Activated gamma-delta T cell treated with Interleukin-2 at 50 U/mL for 16 hours (primary cell): ENCODE data around the gene MYCN.

Source experiments
- DNase-seq: peaks from one replicate; pipeline ENCODE4 v3.0.0-alpha.2; 2020

Gene MYCN

DNA sequence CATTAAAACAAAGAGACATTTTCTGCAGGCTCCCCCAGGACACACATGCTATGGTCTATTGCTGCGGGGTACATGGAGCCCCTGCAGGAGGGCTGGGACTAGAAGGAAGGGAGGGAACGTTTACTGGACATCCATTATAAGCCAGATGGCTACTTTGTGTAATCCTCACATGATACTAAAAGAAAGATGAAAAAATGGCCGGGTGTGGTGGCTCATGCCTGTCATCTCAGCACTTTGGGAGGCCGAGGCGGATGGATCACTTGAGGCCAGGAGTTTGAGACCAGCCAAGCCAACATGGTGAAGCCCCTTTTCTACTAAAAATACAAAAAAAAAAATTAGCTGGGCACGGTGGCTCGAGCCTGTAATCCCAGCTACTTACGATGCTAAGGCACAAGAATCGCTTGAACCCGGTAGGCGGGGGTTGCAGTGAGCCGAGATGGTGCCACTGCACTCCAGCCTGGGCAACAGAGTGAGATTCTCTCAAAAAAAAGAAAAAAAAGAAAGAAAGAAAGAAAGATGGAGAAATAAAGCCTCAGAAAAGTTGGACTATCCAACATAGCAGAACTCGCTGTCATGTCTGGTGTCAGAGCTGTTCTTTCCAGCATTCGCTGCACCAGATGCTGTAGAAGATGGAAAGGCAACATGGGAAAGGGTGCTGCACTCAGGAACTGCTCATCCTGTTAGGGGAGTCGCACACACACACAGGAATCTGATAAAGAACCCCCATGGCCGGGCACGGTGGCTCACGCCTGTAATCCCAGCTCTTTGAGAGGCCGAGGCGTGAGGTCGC, 7.8 kb upstream of the MYCN start:
- no peak for DNase-seq

DNA sequence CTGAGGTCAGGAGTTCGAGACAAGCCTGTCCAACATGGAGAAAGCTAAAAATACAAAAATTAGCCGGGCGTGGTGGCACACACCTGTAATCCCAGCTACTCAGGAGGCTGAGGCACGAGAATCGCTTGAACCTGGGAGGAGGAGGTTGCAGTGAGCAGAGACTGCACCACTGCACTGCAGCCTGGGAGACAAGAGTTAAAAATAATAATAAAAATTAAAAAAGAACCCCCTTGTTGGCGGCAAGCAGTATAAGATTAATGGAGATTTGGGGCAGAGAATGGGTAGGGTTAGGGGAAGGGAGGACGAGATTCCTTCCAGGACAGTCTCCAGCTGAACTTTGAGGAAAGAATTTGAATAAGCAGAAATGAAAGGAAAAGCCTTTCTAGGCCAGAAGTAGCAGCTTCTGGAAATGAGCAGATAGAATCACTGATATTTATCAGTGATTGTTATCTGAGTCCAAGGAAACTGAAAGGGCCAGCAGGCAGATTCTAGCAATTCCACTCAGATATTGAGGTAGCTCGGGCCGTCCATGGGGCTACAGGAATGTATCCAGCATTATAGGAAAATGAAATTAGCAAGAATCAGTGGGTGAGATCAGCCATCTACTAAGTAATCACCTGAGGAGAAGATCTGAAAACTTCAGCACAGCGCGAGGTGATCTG, 7.0 kb upstream of the MYCN start:
- DNase-seq: no peak

DNA sequence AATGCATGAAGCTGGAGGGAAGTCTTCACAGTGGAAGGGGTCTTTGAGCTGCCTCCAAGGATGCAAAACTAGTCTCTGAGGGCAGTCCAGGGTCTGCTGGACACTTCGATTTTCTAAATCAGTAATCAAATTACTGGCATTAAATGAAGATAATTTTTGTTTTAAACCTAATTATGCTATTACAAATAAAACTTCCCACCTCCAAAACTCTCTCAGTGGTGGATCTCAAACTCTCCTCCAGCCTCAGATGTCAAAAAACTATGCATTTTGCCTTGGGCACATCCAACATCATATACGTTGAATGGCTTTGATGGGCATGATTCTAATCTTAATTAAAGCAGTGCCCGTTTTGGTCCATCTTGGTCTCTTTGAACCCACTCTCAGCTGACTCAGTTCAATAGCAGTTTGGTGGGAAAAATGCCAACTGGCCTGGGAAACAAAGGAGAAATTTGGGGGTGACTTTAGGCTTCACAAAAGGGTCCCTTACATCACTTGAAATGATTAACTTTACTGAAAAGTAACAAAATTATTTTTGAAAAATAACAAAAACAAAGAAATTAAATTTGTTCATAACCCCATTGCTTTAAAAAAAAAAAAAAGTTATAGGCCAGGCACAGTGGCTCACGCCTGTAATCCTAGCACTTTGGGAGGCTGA, 5.9 kb upstream of the MYCN start:
- DNase-seq: no peak

DNA sequence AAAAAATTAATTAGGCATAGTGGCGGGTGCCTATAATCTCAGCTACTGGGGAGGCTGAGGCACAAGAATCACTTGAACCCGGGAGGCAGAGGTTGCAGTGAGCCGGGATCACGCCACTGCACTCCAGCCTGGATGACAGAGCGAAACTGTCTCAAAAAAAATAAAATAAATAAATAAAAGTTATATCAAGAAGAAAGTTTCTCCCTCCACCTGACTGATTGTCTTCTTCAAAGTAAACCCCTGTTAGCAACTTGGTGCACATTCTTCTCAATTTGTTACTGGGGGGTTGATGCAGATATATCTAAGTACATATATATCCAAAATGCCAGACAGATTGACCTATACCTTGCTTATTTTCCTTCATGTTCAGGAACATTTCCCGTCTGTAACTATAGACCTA, 5.2 kb upstream of the MYCN start:
- DNase-seq: no peak

DNA sequence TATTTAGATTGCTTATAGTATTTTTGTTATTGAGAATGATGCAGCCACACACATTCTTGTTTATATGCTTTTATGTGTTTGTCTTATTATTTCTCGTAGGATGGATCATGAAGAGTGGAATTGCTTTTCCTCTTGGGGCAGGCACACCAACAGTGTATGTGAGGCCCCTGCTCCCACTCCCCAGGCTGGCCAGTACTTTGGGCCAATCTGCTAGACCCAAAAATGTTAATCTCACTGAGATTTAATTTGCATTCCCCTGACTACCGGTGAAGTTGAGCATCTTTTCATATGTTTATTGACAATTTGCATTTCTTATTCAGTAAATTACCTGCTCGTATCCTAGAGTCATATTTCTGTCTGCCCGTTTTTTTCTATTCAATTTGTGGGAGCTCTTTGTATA, 4.7 kb upstream of the MYCN start:
- no peak for DNase-seq

DNA sequence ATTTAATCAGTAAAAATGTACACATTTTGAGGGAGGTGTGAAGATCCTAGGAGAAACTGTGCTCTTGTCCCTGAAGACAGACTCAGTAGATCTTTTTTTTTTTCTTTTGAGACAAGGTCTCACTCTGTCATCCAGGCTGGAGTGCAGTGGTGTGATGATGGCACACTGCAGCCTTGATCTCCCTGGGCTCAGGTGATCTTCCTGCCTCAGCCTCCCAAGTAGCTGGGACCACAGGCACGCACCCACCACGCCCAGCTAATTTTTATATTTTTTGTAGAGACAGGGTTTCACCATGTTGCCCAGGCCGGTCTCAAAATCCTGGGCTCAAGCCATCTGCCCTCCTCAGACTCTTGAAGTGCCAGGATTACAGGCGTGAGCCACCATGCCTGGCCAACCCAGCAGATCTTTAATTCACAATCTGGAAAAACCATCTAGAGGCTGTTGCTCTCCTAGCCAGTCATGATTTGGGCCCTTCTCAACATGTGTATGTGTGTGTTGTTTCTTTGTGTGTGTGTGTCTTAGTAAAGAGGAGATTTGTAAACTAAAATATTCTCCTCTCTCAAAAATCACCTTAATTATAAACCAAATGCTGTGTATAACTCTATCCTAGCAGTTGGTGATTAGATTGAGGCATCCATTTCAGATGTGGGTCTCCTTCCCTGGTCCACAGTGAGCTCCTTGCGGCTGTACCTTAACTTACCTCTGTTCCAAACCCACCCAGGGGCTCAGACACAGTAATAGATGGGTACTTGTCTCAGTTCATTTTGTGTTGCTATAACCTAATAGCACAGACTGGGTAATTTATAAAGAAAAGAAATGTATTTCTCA, 3.9 kb upstream of the MYCN start:
- no peak for DNase-seq

DNA sequence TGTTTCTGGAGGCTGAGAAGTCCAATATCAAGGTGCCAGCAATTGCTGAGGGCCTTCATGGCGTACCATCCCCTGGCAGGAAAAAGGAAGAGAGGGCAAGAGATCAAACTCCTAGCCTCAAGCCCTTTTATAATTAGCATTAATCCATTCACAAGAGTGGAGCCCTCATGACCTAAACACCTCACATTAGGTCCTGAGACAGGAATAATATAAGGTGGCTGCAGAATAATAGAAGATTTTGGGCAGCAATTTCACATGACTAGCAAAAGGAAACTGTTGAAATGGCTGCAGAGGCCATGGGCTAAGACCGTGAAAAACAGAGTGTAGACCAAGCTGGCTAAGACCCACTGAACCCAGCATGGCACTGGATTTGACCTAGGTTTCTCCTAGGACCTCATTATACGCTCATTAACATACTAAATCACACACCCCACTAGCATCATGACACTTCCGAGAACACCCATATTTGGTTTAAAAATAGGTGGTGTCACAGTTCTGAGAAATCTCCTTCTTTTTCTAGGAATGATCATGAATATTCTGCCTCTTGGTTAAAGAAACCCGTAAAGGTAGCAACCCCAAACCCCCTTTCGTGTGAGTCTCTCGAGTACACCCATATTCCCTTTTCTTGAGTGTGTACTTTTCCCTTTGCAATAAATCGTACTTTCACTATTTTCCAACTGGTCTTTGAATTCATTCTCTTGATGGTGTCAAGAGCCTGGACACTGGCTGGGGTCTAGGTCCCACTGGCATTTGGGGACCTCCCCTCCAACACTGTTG, 3.1 kb upstream of the MYCN start:
- DNase-seq: no peak

DNA sequence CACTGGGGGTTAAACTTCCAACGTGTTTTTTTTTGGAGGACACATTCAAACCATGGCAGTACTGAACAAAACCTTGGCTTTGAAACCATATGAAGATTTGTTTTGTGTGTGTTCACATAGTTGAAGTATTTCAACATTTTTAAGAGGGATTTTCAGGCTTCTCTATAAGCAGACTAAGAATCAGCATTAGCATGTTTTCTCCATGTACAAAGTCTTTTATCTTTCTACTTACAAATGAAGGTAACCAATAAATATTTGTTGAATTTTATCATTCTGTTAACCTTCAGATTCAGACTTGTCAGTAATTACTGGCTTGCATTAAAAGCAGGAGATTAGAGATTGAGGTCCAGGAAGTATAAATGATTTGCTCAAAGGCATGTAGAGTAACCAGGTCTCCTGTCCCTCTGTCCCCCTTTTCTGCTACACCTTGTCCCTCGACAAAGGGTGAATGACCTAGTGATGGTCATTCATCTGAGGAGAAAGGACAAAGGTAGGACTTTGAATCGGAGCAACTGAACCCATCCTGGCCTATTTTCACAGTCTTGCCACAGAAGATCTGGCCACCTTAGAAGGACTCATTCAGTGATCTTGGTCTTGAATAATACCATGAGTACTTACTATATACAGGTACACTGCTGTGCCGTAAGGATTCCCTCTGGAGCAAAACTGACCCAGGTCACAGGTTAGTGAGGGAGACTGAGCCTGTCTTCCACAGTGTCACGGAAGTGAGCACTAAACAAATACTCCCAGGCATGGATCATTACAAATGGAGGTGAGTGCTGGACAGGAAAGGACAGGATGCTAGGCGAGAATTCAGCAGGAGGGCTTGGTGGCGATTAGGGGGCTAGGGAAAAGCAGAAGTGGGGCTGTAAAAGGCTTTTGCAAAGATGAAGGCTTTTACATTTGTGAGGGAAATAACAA, 2.2 kb upstream of the MYCN start:
- DNase-seq: no peak

DNA sequence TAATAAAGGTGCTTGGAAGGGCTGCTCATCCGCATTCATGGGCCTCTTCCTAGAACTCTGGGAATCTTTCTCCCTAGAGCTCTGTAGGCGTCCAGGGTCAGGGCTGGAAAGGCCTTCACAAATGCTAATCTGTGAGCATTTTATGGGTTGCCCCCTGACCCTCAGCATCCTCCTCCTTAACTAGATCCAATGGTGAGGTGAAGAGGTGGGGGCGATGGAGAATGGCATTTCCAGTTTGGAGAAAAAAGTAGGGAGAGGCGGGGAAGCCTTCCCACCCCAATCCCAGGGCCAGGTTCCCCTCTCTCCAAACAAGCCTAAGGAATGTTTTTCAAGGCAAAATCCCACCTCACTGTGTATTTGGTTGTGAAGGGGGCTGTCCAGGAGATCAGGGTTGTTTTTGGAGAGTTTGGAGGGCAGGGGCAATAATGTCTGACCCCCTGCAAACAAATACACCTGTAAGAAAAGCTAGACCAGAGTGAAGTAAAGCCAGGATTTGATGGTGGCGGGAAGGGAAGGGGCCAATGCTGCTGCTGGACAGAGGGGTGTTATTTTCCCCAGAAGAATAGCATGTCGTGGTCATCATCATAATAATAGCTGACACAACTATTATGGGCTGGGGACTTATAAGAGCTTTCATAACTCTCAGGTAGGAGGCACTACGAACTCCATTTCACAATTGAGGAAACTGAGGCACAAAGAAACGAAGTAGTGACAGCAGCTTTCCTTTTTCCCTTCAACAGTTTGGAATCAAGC, 1.4 kb upstream of the MYCN start:
- no peak for DNase-seq

DNA sequence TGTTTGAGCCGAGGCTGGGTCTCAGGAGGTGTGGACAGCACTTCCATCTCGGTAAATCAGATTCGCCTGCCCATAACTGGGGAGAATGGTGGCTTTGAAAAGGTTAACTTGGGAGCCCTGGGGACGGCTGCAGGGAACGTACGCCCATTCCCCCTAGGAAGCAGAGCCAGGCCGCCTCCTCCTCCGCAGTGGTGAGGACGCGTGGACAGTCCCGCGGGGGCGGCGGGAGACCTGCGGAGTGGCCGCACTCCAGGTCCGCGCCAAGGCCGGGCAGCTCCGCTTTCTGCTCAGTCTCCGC, 845 bp upstream of the MYCN start:
- no peak for DNase-seq

DNA sequence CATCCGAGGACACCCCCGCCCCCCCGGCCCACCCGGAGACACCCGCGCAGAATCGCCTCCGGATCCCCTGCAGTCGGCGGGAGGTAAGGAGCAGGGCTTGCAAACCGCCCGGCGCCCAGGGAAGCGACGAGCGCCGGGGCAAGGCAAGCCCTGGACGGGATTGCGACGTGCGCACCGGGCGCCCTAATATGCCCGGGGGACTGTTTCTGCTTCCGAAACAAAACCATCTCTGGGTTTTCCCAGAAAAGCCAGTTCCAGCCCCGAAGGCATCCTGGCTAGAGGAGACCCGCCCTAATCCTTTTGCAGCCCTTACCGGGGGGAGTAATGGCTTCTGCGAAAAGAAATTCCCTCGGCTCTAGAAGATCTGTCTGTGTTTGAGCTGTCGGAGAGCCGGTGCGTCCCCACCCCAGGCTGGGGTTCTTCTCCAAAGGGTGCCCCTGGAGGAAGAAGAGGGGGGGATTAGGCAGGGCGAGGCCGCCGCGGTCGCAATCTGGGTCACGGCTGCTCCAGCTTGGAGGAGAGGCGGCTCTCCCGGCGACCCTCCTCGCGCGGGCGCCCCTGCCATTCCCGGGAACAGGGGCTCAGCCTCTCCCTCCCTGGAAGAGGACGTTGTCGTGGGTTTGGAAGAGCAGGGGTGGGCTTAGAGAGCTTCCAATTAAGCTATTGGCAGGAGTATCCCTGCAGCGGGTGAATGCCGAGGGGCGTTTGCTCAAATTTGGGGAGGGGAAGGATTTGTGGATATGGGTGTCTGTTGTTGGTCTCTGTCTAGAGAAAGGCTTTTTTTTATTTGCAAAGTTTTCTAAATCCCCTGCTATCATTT, 521 bp downstream of the MYCN start:
- DNase-seq: no peak

DNA sequence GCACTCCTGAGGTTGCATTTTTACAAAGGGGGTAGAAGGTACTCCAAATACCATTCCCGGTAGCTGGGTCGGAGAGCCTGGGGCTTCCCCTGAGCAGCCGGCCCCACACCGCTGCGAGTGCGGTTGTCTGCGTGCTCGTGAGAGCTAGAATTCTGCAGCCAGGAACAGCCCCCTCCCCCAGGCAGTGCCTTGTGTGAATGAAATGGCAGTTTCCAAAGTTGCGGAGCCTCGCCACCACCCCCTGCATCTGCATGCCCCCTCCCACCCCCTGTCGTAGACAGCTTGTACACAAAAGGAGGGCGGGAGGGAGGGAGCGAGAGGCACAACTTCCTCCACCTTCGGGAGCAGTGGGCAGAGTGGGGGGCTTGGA, 1.1 kb downstream of the MYCN start:
- DNase-seq: no peak

DNA sequence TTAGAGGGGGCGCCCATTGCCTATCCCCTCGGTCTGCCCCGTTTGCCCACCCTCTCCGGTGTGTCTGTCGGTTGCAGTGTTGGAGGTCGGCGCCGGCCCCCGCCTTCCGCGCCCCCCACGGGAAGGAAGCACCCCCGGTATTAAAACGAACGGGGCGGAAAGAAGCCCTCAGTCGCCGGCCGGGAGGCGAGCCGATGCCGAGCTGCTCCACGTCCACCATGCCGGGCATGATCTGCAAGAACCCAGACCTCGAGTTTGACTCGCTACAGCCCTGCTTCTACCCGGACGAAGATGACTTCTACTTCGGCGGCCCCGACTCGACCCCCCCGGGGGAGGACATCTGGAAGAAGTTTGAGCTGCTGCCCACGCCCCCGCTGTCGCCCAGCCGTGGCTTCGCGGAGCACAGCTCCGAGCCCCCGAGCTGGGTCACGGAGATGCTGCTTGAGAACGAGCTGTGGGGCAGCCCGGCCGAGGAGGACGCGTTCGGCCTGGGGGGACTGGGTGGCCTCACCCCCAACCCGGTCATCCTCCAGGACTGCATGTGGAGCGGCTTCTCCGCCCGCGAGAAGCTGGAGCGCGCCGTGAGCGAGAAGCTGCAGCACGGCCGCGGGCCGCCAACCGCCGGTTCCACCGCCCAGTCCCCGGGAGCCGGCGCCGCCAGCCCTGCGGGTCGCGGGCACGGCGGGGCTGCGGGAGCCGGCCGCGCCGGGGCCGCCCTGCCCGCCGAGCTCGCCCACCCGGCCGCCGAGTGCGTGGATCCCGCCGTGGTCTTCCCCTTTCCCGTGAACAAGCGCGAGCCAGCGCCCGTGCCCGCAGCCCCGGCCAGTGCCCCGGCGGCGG, 1.7 kb downstream of the MYCN start:
- no peak for DNase-seq

DNA sequence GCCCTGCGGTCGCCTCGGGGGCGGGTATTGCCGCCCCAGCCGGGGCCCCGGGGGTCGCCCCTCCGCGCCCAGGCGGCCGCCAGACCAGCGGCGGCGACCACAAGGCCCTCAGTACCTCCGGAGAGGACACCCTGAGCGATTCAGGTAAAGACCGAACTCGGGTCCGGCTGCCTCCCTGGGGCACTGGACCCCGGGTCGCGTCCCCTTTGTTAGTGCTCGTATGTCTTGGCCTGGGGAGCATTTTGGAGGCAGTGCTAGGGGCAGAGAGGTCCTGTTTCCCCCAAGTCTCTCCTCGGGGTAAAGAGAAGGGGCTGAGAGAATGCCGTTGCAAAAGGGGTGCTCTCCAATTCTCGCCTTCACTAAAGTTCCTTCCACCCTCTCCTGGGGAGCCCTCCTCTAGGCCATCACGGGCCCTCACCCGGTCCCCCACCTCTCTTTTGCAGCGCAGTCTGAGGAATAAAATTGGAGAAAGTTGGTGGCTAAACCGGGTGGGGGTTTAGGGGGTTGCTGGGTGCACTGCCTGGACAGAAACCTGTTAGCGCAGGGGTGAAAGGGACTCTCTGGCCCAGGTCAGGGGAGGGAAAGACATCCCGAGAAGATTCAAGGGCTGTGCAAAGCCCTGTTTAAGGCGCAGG, 2.5 kb downstream of the MYCN start:
- no peak for DNase-seq

DNA sequence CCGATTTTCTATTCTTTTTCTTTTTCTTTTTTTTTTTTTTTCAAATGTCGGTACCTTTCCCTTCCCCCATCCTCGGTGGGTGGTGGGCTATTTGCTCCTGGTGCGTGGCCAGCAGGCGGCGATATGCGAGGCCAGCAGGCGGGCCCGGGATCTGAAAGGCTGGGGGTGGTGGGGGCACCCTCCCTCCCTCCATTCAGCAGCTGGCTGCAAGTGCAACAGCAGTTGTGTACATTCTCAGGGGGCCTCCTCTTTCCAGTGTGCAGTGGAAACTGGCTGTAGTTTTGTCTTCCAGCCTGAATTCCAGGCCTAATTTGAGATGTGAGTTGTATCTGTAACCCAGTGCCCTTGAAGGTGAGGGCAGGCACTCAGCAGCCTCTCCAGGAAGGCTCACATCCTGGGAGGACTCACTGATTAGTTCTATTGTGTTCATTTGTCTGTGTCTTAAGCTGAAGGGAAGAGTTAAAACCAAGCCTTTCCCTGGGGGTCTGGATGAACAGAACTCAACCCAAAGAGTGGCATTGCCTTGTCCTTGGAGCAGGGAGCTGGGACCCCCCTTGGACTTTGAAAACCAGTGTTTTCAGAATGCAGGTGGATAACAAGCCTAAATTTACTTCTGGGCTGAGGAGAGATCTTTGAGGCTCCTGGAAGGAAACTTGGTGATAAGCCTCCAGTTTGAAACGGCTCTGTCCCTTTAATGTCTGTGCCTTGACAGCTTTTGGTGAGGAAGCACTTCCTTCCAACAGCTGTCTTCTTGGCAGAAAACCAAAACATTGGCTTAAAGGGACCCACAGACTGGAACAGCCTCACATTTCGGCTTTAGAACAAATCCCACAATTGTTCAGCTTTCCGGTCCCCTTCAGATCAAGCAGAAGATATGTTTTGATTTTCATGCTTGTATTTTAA, 3.3 kb downstream of the MYCN start:
- no peak for DNase-seq

DNA sequence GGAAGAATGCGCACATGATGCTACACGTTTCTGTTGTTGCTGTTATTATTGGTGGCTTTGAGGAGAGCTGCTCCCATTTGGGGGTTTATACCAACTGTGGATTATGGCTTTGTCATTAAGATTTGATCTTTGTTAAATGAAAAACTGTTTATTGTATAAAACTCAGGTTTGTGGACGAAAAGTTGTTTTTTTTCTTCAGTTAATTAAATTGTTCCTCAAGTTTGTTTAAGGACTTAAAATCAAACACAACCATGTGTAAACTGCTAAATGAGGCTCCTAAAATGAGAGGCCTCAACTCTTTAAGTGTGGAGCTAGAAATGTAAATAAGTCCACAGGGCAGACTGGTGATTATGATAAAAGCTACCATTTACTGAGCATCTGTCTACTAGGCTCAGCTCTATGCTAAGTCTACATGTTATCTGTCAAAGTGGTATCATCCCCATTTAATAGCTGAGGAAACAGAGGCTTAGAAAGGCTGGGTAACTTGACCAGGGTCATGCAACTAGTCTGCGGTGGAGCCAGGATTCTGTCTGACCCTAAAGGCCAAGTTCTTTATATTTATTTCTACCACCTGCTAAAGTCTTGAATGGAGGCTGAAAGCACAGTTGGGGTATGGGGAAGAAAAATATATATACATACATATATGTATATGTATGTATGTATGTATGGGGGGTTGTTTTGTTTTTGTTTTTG, 4.1 kb downstream of the MYCN start:
- DNase-seq: no peak
